ENCODE measurements around the gene ATP6V1B1.

Gene ATP6V1B1

GRCh38 chr2:70895249-70895648 lies 40.5 kb upstream of the ATP6V1B1 start:
- CTCF ChIA-PET = interaction anchor here (1.9 to 2.8 kb wide), 3 partner anchors 25 to 53 kb away, joined by 6 to 8 read pairs (median 8); no protein-coding TSS in a partner anchor
- POLR2A ChIA-PET = no interaction called here
- TF ChIP-seq CTCF (IDR thresholded peaks at IDR 0.05; ENCODE audit: control extremely low read depth, extremely low read depth, low read depth, missing control alignments) = no peak
- DNase-seq (ENCODE audit: extremely low spot score) = peak; percentile 9

DNA sequence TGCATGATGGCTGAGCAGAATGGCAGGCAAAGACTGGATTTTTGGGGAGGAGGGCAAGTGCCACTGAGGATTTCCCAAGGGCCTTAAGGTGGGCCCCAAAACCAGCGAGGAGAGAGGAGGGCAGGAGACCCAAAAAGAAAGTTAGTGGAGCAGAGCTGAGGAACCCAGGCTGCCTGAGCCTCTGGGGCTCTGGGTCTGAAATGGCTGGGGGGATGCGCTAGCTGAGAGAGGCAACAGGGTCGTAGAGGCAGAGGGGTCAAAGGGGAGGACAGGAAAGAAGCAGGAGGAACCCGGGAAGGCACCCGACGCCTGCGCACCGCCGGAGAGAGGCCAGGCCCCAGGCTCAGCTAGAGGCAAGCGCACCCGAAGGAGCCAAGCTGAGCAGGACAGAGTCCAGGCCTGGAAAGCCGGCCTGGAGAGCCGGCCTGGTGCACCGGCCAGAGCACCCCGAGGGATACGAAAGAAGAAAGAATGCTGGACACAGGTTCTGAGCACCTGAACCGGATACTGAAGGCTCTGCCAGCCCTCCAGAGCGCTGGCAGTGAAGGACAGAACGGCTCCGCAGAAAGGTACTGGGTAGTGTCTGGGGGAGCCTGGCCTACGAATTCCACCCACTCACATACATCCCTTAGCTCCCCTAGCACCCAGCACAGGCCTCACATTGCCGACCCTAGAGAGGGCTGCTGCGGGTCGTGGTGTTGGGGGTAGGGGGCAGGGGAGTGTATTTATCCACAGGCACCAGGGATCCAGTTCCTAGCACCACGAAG lies 39.5 kb upstream of the ATP6V1B1 start:
- TF ChIP-seq CTCF (IDR thresholded peaks at IDR 0.05; ENCODE audit: control extremely low read depth, extremely low read depth, low read depth, missing control alignments) = no peak
- CTCF ChIA-PET = interaction anchor here (1.9 to 2.8 kb wide), 2 partner anchors 26 to 52 kb away, joined by 6 to 8 read pairs; no protein-coding TSS in a partner anchor
- POLR2A ChIA-PET = no interaction called here
- DNase-seq (ENCODE audit: extremely low spot score) = peak; percentile 22

DNA sequence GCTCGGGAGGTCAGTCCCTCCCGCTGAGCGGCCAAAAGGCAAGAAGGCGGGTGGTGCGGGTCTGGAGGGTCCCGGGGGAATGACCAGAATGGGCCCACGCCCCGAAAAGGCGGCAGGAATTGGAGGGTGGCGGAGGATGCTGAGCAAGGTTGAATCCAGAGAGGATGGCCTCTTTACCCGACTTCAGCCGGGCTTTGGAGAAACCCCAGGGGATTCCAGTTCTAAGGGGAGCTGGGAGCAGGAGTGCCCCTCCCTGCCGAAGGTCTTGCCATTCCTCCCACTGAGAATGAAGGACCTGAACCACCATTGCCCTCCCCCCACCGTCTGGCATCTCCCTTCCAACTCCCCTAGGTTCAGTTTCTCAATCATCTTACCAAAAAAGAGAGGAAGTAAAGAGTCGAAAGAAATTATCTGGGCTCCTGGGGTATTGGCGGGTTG lies 38.9 kb upstream of the ATP6V1B1 start:
- ChIA-PET POLR2A (interaction anchor here (0.6 kb wide), 1 partner anchor 591 kb away, joined by 3 read pairs; no protein-coding TSS in a partner anchor), CTCF (interaction anchor here (2.8 kb wide), 1 partner anchor 26 kb away, joined by 8 read pairs; no protein-coding TSS in a partner anchor)
- DNase-seq (ENCODE audit: extremely low spot score) = no peak
- TF ChIP-seq CTCF (IDR thresholded peaks at IDR 0.05; ENCODE audit: control extremely low read depth, extremely low read depth, low read depth, missing control alignments) = no peak

DNA sequence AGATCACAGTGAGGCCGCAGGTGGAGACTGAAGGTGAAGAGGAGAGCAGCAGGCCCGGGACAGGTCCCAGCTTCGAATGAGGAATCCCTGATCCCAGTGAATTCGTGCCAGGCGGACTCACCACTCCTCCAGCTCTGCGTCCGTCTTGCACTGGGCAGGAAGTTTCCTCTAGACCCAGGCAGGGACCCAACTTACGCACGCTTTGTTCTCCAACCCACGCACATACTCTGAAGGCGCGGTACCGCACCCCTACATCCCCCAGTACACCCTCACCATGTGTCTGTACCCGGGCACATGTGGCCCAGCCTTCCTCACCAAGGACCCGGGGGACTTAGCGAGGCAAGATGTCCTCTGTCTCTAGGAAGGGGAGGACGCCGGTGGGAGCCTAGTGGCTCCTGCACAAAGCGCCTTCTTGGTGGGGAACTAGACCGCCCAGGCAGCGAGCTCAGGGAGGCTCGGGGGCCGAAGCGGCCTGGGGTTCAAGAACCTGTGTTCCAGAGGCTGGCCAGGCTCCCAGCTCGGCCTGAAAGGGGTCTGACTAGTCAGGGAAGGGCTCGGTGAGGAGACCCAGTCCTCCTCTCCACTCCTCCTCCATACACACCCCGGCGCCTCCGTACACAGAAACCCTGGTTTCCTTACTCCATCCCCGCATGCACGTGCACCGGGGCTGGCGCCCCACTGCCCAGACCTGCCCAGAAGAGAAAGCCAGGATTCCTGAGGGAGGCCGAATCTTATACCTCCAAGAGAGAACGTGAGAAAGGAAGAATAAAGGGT lies 38.3 kb upstream of the ATP6V1B1 start:
- ChIA-PET CTCF (interaction anchor here (1.2 to 2.8 kb wide), 2 partner anchors 23 to 27 kb away, joined by 3 to 8 read pairs; no protein-coding TSS in a partner anchor), POLR2A (interaction anchor here (0.6 kb wide), 1 partner anchor 592 kb away, joined by 3 read pairs; no protein-coding TSS in a partner anchor)
- no peak for TF ChIP-seq CTCF (IDR thresholded peaks at IDR 0.05; ENCODE audit: control extremely low read depth, extremely low read depth, low read depth, missing control alignments)
- peak; percentile 14 for DNase-seq (ENCODE audit: extremely low spot score)

DNA sequence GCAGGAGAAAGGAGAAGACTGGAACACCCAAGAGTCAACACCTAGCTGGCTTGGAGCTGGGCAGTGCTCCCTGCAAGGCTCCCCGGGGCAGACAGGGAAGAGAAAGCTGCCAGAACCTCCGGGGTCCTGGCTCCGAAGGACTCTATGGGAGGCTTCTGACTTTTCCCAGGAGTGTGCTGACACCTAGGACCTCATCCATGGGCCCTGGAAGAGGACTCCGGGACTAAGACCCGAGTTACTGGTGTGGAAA lies 37.8 kb upstream of the ATP6V1B1 start:
- DNase-seq (ENCODE audit: extremely low spot score) = peak; percentile 6
- POLR2A ChIA-PET = no interaction called here
- CTCF ChIA-PET = interaction anchor here (1.2 to 2.8 kb wide), 2 partner anchors 23 to 27 kb away, joined by 3 to 8 read pairs; no protein-coding TSS in a partner anchor
- TF ChIP-seq CTCF (IDR thresholded peaks at IDR 0.05; ENCODE audit: control extremely low read depth, extremely low read depth, low read depth, missing control alignments) = no peak

DNA sequence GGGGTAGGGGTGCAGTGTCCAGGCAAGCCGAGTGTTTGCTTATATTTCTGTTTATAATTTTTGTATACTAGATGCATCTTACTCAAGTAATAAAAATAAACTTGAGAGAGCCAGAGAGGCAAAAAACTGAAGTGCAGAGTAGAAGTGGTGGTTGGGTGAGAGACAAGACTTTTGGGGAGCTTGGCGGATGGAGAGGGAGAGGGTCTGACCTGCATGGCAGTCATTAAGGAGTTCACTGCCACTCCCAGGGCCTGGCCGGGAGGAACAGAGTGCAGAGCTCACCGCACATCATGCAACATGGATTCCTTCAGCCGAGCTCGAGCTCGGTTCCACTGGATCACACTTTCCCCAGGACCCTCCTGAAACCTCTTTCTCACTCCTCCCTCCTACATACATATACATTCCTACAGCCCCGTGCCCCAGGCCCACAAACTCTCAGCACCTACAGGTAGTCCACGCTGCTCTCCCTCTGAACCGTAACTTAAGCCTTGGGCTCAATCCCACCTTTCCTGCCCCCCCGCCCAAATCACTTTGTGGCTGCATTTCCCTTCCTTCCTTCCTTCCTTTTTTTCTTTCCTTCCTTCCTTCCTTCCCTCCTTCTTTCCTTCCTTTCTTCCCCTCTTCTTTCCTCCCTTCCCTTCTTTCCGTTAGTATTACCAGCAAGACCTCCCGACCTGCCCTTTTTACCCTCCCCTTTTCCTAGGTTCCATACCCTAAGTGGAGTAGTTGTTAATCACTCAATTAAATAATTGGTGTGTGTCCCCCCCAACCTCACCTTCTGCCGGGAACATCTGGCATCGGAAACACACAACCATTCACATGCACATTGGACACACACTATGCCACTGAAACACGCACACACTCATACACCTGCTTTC lies 37.1 kb upstream of the ATP6V1B1 start:
- POLR2A ChIA-PET = no interaction called here
- no peak for DNase-seq (ENCODE audit: extremely low spot score)
- no peak for TF ChIP-seq CTCF (IDR thresholded peaks at IDR 0.05; ENCODE audit: control extremely low read depth, extremely low read depth, low read depth, missing control alignments)
- CTCF ChIA-PET = interaction anchor here (1.2 kb wide), 1 partner anchor 24 kb away, joined by 3 read pairs; no protein-coding TSS in a partner anchor

Measured in GM10248 (cell line).